Naive thymus-derived CD8-positive, alpha-beta T cell (primary cell): ENCODE data around the gene PGF. TPM values are rescaled to one million over a fixed set of nuclear protein-coding genes. Genes with fewer than 3 reads are reported as not detected.

Experiments used
- ATAC-seq, 2 donors: fragments of 150-1000 bp; cut with Tn5 transposase in 1 of 2; sonication (Bioruptor Pico), chemical (Tn5 transposase) in 1 of 2; 1 replicate in 1 of 2; 2 replicates in 1 of 2; pipeline ENCODE4 v1.10.0; 2021; ENCODE audit warnings: mild to moderate bottlenecking in 2 of 2, moderate library complexity in 2 of 2
- POLR2A ChIA-PET: fragments of 350-600 bp; sonication (Branson Sonifier 250); formaldehyde crosslinking; loops from one replicate; lab custom pipeline; 2021; ENCODE audit warnings: antibody characterized with exemption; lab: Charles Lee
- DNase-seq, 10 donors: peaks; one replicate each; pipeline versions ENCODE4 v3.0.0 to v3.0.0-alpha.2; 2020 to 2022
- H3K27ac Mint-ChIP-seq, 10 donors: one replicate each; pipeline ENCODE4 v1.8.0; 2020 to 2022; ENCODE audit warnings: mild to moderate bottlenecking in 10 of 10, mixed read lengths in 10 of 10, moderate library complexity in 4 of 10, inconsistent platforms in 1 of 10
- H3K27me3 Mint-ChIP-seq, 5 donors: one replicate each; pipeline ENCODE4 v1.8.0; 2021 to 2022; ENCODE audit warnings: mixed read lengths in 5 of 5
- H3K36me3 Mint-ChIP-seq, 3 donors: one replicate each; pipeline ENCODE4 v1.8.0; 2020 to 2022; ENCODE audit warnings: mixed read lengths in 3 of 3, mild to moderate bottlenecking in 2 of 3, inconsistent platforms in 1 of 3
- H3K4me1 Mint-ChIP-seq, 4 donors: one replicate each; pipeline ENCODE4 v1.8.0; 2021 to 2022; ENCODE audit warnings: mixed read lengths in 4 of 4
- H3K4me3 Mint-ChIP-seq, 10 donors: one replicate each; pipeline ENCODE4 v1.8.0; 2020 to 2022; ENCODE audit warnings: mild to moderate bottlenecking in 10 of 10, mixed read lengths in 10 of 10, moderate library complexity in 6 of 10, inconsistent platforms in 1 of 10
- H3K9me3 Mint-ChIP-seq, 9 donors: one replicate each; pipeline ENCODE4 v1.8.0; 2020 to 2022; ENCODE audit warnings: mixed read lengths in 9 of 9, mild to moderate bottlenecking in 3 of 9, inconsistent platforms in 1 of 9, moderate library complexity in 1 of 9
- polyA plus RNA-seq, 3 donors: library from polyadenylated mRNA; unstranded; fragments of 300-500 nt; fragmentation: Illumina TruSeq; gene quantifications; one replicate each; pipeline ENCODE4 v1.2.3, GENCODE V29; 2021
- total RNA-seq, 8 experiments: library from RNA in 2 of 8; stranded (reverse) in 2 of 8; gene quantifications; one replicate each; pipeline ENCODE4 v1.2.3 and lab custom pipeline; 2021 to 2026

The PGF gene
- total and polyA plus RNA-seq, 5 experiments from 2014 or later, result 0.13 TPM; not detected in 4

DNA sequence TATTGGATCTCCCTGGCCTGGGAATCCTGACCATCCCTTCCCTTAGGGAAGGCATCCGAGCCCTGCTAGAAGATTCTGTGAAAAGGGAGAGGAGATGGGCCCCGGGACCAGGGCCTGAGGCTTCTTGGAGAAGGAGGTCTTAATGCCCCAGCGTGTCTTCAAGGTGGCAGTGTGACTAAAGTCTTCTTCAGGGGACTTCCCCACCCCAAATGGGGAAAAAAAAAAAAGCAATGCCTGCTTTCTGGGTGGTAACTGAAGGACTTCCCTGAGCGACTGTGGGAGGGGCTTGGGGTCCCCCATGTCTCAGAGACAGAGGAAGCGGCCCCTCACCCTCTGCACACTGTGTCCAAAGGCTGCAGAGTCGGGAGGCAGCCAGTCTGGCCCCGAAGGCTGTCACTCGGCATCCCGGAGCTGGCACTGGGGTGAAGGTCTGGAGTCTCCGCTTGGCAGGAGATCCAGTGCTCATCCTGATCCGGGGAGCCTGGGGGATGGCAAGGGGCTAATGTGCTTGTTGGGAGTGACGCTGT is 7.8 kb upstream of the PGF start:
- Mint-ChIP-seq H3K36me3 (no peaks in the 10 kb centered on the region), H3K27me3 (peaks cover 0 to 3% (median 0%) of the 10 kb centered on the region in 5 donors), H3K4me1 (peaks cover 0 to 16% (median 3%) of the 10 kb centered on the region in 4 donors), H3K27ac (peak overlapping the region in 1 of 10 donors; percentile 12), H3K9me3 (no peaks in the 10 kb centered on the region), H3K4me3 (no peak overlapping the region)
- POLR2A ChIA-PET, result no interaction called here
- DNase-seq, result no peak
- ATAC-seq, result no peak

DNA sequence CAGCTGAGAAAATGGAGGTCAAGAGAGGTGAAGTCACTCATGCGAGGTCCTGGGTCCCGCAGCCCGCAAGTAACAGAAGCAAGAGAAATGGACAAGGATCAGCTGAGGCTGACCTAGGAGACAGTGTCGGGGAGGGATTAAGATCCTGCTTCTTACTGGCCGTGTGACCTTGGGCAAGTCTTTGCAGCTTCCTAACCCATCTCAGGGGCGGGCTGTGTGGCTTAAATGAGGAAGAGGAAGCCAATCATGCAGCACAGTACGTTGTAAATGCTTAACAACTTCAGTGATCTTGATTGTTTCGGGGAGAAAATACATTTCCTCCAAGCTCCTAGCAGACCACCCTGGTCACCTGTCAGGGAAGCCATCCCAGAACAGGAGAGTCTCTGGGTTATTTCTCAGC is 7.1 kb upstream of the PGF start:
- no peak for DNase-seq
- Mint-ChIP-seq H3K9me3 (no peaks in the 10 kb centered on the region), H3K36me3 (no peaks in the 10 kb centered on the region), H3K4me1 (peaks cover 0 to 16% (median 3%) of the 10 kb centered on the region in 4 donors), H3K27me3 (peaks cover 0 to 3% (median 0%) of the 10 kb centered on the region in 5 donors), H3K4me3 (no peak overlapping the region), H3K27ac (no peak overlapping the region)
- POLR2A ChIA-PET, result interaction anchor here (1.7 kb wide), 1 partner anchor 19 kb away, joined by 3 read pairs; no protein-coding TSS in a partner anchor
- no peak for ATAC-seq

DNA sequence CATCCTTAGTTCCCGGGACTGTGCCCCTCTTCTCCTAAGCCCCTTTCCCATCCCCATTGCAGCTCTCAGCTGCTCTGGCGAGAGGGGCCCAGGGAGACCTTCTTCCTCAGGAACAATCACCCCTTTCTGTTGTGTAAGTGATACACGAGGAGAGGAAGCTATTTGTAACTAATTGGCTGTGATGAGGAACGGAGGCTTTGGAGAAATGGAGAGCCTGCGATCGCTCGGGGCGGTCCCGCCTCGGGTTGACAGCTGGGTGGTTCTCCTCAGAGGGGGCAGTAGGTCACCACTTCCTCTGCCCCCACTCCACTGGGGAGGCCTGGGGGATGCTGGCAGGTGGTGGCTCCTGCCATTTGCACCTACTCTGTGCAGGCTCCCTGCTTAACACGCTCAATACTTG is 6.6 kb upstream of the PGF start:
- Mint-ChIP-seq H3K27me3 (peaks cover 0 to 3% (median 1%) of the 10 kb centered on the region in 5 donors), H3K9me3 (no peaks in the 10 kb centered on the region), H3K36me3 (no peaks in the 10 kb centered on the region), H3K4me1 (peaks cover 0 to 16% (median 3%) of the 10 kb centered on the region in 4 donors), H3K27ac (no peak overlapping the region), H3K4me3 (no peak overlapping the region)
- DNase-seq, result no peak
- POLR2A ChIA-PET, result interaction anchor here (1.7 kb wide), 1 partner anchor 19 kb away, joined by 3 read pairs; no protein-coding TSS in a partner anchor
- no peak for ATAC-seq

DNA sequence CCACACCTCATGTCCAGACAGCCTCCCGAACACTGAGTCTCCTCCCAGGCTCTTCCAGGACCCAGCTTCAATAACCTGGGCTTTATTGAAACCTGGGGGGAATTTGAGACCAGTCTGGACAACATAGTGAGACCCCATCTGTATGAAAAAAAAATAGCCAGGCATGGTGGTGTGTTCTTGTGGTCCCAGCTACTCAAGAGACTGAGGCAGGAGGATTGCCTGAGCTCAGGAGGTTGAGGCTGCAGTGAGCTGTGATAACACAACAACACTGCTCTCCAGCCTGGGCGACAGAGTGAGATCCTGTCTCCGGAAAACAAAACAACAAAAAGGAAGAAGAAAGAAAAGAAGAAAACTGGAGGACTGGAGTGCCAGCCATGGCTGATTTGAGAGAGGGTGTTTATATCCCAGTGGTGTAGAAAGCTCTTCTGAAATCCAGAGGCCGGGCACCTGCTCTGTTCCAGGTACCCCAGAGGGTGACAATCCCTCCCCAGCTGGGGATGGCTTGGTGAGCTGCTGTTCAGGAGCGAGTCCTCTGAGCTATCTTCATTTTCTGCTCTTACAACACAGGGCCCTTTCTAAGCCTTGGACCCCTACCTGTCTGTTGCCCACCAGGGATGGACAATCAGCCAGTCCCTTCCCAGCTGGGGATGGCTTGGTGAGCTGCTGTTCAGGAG is 6.0 kb upstream of the PGF start:
- DNase-seq (no peak), ATAC-seq (no peak)
- POLR2A ChIA-PET, result interaction anchor here (1.2 to 1.7 kb wide), 2 partner anchors 9 to 20 kb away, joined by 3 read pairs; no protein-coding TSS in a partner anchor
- H3K27me3 Mint-ChIP-seq, result peaks cover 1 to 5% (median 4%) of the 10 kb centered on the region in 5 donors
- no peaks in the 10 kb centered on the region for H3K36me3 Mint-ChIP-seq
- H3K27ac Mint-ChIP-seq, result peak overlapping the region in 1 of 10 donors; percentile 45
- no peak overlapping the region for H3K4me3 Mint-ChIP-seq
- no peaks in the 10 kb centered on the region for H3K9me3 Mint-ChIP-seq
- H3K4me1 Mint-ChIP-seq, result peaks cover 1 to 16% (median 4%) of the 10 kb centered on the region in 4 donors

DNA sequence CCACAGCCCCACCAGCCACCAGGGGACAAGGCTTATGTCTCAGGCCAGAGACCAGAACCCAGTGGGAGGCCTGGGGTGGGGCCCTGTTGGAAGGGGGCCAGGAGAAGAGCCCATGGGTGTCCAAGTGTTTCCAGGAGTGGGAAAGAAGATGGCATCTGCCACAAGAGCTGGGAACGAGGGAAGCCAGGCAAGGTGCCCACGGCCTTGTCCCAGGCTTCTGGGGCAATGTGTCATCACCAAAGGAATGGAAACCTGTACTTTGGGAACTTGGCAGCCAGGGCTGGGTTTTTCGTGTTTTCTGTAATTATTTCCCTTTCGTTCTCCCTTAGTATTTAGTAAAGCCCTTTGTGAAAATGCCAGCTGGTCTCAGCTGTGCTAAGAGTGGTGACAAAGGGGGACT is 5.3 kb upstream of the PGF start:
- POLR2A ChIA-PET, result interaction anchor here (1.2 to 1.7 kb wide), 2 partner anchors 9 to 21 kb away, joined by 3 read pairs; no protein-coding TSS in a partner anchor
- Mint-ChIP-seq H3K9me3 (no peaks in the 10 kb centered on the region), H3K27me3 (peaks cover 1 to 10% (median 5%) of the 10 kb centered on the region in 5 donors), H3K4me1 (peaks cover 1 to 16% (median 5%) of the 10 kb centered on the region in 4 donors), H3K4me3 (no peak overlapping the region), H3K36me3 (no peaks in the 10 kb centered on the region), H3K27ac (peak overlapping the region in 1 of 10 donors; percentile 45)
- no peak for DNase-seq
- ATAC-seq, result no peak

DNA sequence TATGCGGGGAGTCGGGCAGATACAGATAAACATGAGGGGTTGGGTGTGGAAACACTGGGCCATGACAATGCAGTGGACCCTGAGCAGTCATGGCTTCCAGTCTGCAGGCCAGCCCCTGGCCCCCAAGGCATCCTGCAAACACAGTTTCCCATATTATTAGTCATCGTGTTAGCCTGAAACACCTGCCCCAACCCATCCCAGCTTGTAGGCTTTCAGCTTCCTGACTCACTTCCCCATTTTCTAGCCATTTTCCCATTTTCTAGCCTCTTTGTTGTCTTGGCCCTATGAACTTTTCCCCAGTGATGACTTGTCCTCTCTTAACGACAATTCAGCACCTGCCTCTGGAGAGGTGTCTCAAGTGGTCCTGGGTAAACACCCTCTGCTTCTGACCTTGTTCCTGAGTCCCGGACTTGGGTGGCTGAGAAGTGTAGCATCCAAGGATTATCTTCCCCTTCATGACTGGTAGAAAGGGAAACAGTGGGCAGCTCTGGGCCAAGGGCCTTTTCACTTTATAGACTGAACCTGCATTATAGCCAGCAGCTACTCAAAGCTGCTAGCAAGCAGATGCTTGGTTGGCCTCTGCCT is 4.3 kb upstream of the PGF start:
- Mint-ChIP-seq H3K4me1 (peaks cover 1 to 16% (median 5%) of the 10 kb centered on the region in 4 donors), H3K9me3 (no peaks in the 10 kb centered on the region), H3K27ac (peak overlapping the region in 1 of 10 donors; percentile 66), H3K36me3 (no peaks in the 10 kb centered on the region), H3K27me3 (peaks cover 1 to 10% (median 5%) of the 10 kb centered on the region in 5 donors), H3K4me3 (no peak overlapping the region)
- DNase-seq (no peak), ATAC-seq (no peak)
- POLR2A ChIA-PET, result interaction anchor here (1.0 kb wide), 1 partner anchor 167 kb away, joined by 3 read pairs; the partner anchor contains the start of gene NEK9

DNA sequence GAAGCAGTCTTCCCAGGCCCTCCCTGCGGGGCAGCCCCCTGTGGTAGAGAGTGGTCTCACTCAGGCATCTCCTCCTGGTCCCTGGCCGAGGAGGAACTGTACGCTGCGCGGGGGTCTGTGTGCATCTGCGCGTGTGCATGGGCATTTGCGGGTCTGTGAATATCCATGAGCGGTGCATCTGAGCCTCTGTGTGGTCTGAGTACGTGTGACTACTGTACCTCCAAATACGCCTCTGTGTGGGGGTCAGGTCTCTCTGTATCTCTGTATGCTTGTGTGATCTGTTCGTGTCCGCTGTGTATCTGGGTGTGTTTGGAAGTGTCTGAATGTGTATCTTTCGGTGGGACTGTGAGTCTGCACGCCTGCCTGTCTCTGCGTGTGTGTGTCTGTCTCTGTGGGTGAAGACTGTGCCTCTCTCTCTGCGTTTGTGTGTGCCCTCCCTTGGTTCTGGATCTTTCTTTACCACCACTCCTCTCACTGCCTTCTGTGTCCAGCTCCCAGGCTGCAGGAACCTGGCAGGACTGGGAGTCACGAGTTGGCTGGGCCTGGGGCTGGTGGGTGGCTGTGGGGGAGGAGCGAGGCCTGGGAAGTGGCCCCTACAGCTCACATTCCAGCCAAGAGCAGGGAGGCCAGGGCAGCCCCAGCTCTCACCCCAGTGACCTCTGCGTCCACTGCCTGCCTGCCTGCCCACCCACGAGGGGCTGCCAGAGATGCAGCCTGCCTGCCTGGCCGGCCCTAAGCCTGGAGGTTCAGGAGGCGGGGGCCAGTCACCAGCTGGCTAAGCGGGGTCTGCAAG is 1.1 kb upstream of the PGF start:
- peak overlapping the region; percentile 2 to 68 (median 50) for H3K4me3 Mint-ChIP-seq
- POLR2A ChIA-PET, result interaction anchor here (1.1 kb wide), 1 partner anchor 27 kb away, joined by 3 read pairs; no protein-coding TSS in a partner anchor
- H3K27ac Mint-ChIP-seq, result no peak overlapping the region
- peaks cover 1 to 14% (median 9%) of the 10 kb centered on the region in 5 donors for H3K27me3 Mint-ChIP-seq
- H3K36me3 Mint-ChIP-seq, result no peaks in the 10 kb centered on the region
- peaks cover 0 to 7% (median 0%) of the 10 kb centered on the region in 4 donors for H3K4me1 Mint-ChIP-seq
- no peaks in the 10 kb centered on the region for H3K9me3 Mint-ChIP-seq
- ATAC-seq (no peak), DNase-seq (no peak)

DNA sequence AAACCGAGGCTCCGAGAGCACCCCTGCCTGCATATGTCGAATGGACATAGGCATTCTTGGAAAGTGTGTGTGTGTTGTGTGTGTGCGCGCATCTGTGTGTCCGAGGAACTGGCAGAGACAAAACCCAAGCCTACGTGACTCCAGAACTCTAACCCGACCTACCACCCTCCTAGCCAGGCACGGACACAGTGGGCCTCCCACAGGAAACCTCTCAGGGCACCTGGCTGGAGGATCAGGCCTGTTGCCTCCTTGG is 556 bp upstream of the PGF start:
- peaks cover 0 to 7% (median 0%) of the 10 kb centered on the region in 4 donors for H3K4me1 Mint-ChIP-seq
- H3K4me3 Mint-ChIP-seq, result peak overlapping the region; percentile 20 to 68 (median 48)
- ATAC-seq (no peak), DNase-seq (no peak)
- H3K27me3 Mint-ChIP-seq, result peaks cover 1 to 14% (median 9%) of the 10 kb centered on the region in 5 donors
- no peaks in the 10 kb centered on the region for H3K36me3 Mint-ChIP-seq
- H3K27ac Mint-ChIP-seq, result no peak overlapping the region
- POLR2A ChIA-PET, result no interaction called here
- no peaks in the 10 kb centered on the region for H3K9me3 Mint-ChIP-seq

DNA sequence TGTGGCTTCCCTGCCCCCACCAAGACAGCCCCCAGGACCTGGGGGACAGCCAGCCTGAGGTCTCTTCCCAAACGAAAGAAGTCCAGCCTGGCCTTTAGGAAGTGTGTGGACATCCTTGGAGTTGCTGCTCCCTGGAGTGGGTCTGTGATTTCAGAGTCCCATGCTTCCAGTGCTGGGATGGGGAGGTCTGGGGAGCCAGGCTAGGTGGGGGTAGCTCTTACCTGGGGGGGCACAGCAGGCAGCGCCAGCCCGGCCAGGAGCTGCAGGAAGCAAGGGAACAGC is 509 bp downstream of the PGF start:
- POLR2A ChIA-PET, result no interaction called here
- H3K9me3 Mint-ChIP-seq, result no peaks in the 10 kb centered on the region
- H3K4me3 Mint-ChIP-seq, result peak overlapping the region in 5 of 10 donors; percentile 41 to 72 (median 60)
- no peak for DNase-seq
- no peak overlapping the region for H3K27ac Mint-ChIP-seq
- no peaks in the 10 kb centered on the region for H3K36me3 Mint-ChIP-seq
- peaks cover 1 to 14% (median 10%) of the 10 kb centered on the region in 5 donors for H3K27me3 Mint-ChIP-seq
- peak in 1 of 2 donors; percentile 16 for ATAC-seq
- H3K4me1 Mint-ChIP-seq, result peaks cover 0 to 7% (median 0%) of the 10 kb centered on the region in 4 donors

DNA sequence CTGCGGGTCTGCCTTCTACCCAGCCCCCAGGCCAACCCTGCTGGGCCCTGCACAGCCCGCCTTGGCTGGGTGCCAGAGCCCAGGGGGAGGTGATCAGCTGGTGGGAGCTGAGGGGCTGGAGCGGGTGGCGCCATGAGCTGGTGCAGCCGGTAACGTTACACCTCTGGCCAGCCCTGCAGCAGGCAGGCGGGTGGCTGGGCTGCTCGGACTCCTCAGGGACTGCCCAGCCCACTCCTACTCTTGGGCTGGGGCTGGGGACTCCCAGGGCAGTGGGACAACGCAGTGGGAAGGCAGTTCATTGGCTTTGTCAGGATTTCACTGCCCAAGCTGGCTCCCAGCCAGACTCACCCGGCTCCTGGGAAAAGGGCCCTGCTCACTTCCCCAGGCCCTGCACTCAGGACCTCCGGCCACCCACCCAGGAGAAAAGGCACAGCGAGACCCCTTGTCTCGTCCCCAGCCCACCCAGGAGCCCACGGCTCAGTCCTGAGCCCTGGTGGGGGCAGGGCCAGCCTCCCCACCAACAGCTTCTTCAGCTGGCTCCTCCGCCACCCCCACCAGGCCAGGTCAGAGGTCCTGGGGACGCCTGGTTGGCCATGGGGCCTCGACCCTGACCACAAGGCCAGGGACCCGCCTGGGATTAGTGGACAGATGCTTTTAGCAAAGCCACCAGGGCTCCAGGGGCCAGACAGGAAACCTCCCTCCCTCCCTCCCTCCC is 1.0 kb downstream of the PGF start:
- no peak for DNase-seq
- Mint-ChIP-seq H3K27ac (no peak overlapping the region), H3K4me1 (peaks cover 0 to 7% (median 0%) of the 10 kb centered on the region in 4 donors), H3K27me3 (peaks cover 1 to 15% (median 10%) of the 10 kb centered on the region in 5 donors), H3K4me3 (peak overlapping the region in 1 of 10 donors; percentile 55), H3K36me3 (no peaks in the 10 kb centered on the region), H3K9me3 (no peaks in the 10 kb centered on the region)
- POLR2A ChIA-PET, result no interaction called here
- no peak for ATAC-seq

DNA sequence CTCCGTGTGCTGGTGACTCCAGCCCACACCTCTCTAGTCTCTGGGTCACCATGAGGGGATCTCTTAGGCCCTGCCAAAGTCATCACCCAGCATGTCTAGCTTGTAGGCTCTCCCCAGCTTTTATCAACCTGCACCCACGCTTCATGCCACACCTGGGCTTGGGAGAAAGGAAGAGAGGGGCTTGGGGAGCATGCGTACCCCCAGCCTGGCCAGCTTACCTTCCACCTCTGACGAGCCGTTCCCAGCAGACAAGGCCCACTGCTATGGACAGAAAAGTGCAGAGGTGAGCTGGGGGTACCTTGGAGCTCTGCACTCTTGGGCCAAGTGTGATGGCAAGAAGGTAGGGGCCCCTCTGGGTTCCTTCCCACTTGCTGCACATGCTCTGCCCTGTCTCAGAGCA is 1.7 kb downstream of the PGF start:
- POLR2A ChIA-PET, result no interaction called here
- H3K36me3 Mint-ChIP-seq, result no peaks in the 10 kb centered on the region
- DNase-seq, result no peak
- H3K4me3 Mint-ChIP-seq, result no peak overlapping the region
- peaks cover 1 to 15% (median 10%) of the 10 kb centered on the region in 5 donors for H3K27me3 Mint-ChIP-seq
- peaks cover 0 to 7% (median 0%) of the 10 kb centered on the region in 4 donors for H3K4me1 Mint-ChIP-seq
- ATAC-seq, result no peak
- H3K9me3 Mint-ChIP-seq, result no peaks in the 10 kb centered on the region
- H3K27ac Mint-ChIP-seq, result no peak overlapping the region
